ENCODE data around the gene TOP2B. TPM values are rescaled to one million over a fixed set of nuclear protein-coding genes. Genes with fewer than 3 reads are reported as not detected.

Gene TOP2B
- total RNA-seq, 4 donors from 2014 or later, result 87.1 to 115 (median 107) TPM

- Histone ChIP-seq H3K36me3 (peaks cover 0 to 67% (median 25%) of the 10 kb centered on the region in 4 donors), H3K27ac (replicated peaks in 1 of 4) (peak overlapping the region; percentile 71 to 75 (median 73))
- intact Hi-C loops (cut with DNase I), result no loop called here
Measured at GRCh38 chr3:25574172-25574765, 90.4 kb downstream of the TOP2B start.

GRCh38 chr3:25573386-25574171 is 91.1 kb downstream of the TOP2B start:
- no peak overlapping the region for H3K4me3 ChIP-seq
- TF ChIP-seq POLR2A (IDR thresholded peaks at IDR 0.05; ENCODE audit: low read depth) (no peak), CTCF (IDR thresholded peaks at IDR 0.05) (no peak), POLR2AphosphoS5 (IDR thresholded peaks at IDR 0.05) (no peak), EP300 (IDR thresholded peaks at IDR 0.05) (no peak)
- peak overlapping the region; percentile 71 to 75 (median 73) for H3K27ac ChIP-seq (replicated peaks in 1 of 4)
- H3K4me1 ChIP-seq, result peaks cover 22 to 47% (median 33%) of the 10 kb centered on the region in 4 donors
- intact Hi-C loops (cut with DNase I), result no loop called here
- no peak for DNase-seq (ENCODE audit: extremely low spot score)
- H3K36me3 ChIP-seq, result peaks cover 0 to 65% (median 25%) of the 10 kb centered on the region in 4 donors
- WGBS, result 70% methylated on average over 18 of the region's 19 CpGs
- H3K9me3 ChIP-seq, result no peaks in the 10 kb centered on the region
- H3K27me3 ChIP-seq, result no peaks in the 10 kb centered on the region

More at GRCh38 chr3:25574172-25574765, 90.4 kb downstream of the TOP2B start:
- Histone ChIP-seq H3K4me3 (no peak overlapping the region), H3K4me1 (peaks cover 18 to 40% (median 26%) of the 10 kb centered on the region in 4 donors), H3K27me3 (no peaks in the 10 kb centered on the region), H3K9me3 (no peaks in the 10 kb centered on the region)
- WGBS, result 91% methylated on average over 16 of the region's 16 CpGs
- DNase-seq (ENCODE audit: extremely low spot score), result no peak
- TF ChIP-seq POLR2A (IDR thresholded peaks at IDR 0.05; ENCODE audit: low read depth) (no peak), CTCF (IDR thresholded peaks at IDR 0.05) (no peak), POLR2AphosphoS5 (IDR thresholded peaks at IDR 0.05) (no peak), EP300 (IDR thresholded peaks at IDR 0.05) (no peak)

- no peaks in the 10 kb centered on the region for H3K9me3 ChIP-seq
- H3K27me3 ChIP-seq, result no peaks in the 10 kb centered on the region
- WGBS, result 64% methylated on average over 14 of the region's 14 CpGs
- intact Hi-C loops (cut with DNase I), result no loop called here
- DNase-seq (ENCODE audit: extremely low spot score), result no peak
- H3K4me3 ChIP-seq, result no peak overlapping the region
- peaks cover 0 to 63% (median 23%) of the 10 kb centered on the region in 4 donors for H3K36me3 ChIP-seq
- H3K4me1 ChIP-seq, result peaks cover 25 to 50% (median 40%) of the 10 kb centered on the region in 4 donors
- TF ChIP-seq EP300 (IDR thresholded peaks at IDR 0.05) (no peak), POLR2A (IDR thresholded peaks at IDR 0.05; ENCODE audit: low read depth) (no peak), CTCF (IDR thresholded peaks at IDR 0.05) (no peak), POLR2AphosphoS5 (IDR thresholded peaks at IDR 0.05) (no peak)
- peak overlapping the region; percentile 71 to 75 (median 73) for H3K27ac ChIP-seq (replicated peaks in 1 of 4)
Measured at GRCh38 chr3:25572919-25573385, 91.8 kb downstream of the TOP2B start.

GRCh38 chr3:25572336-25572735 is 92.4 kb downstream of the TOP2B start:
- Histone ChIP-seq H3K27ac (replicated peaks in 1 of 4) (peak overlapping the region; percentile 71 to 75 (median 73)), H3K27me3 (no peaks in the 10 kb centered on the region), H3K9me3 (no peaks in the 10 kb centered on the region), H3K4me3 (no peak overlapping the region), H3K4me1 (peaks cover 31 to 57% (median 44%) of the 10 kb centered on the region in 4 donors), H3K36me3 (peaks cover 0 to 57% (median 21%) of the 10 kb centered on the region in 4 donors)
- intact Hi-C loops (cut with DNase I), result no loop called here
- WGBS, result 95% methylated on average over 3 of the region's 3 CpGs
- TF ChIP-seq POLR2AphosphoS5 (IDR thresholded peaks at IDR 0.05), result no peak
- TF ChIP-seq POLR2A (IDR thresholded peaks at IDR 0.05; ENCODE audit: low read depth), result no peak
- no peak for TF ChIP-seq CTCF (IDR thresholded peaks at IDR 0.05)
- no peak for TF ChIP-seq EP300 (IDR thresholded peaks at IDR 0.05)
- no peak for DNase-seq (ENCODE audit: extremely low spot score)

Data from esophagus muscularis mucosa (tissue), 4 donors.